GM21786 (cell line): ENCODE measurements around the gene ELK4.

Source experiments
- ATAC-seq: cut with Tn5 transposase; IDR thresholded peaks from one replicate; pipeline ENCODE4 v1.9.1; 2021; ENCODE audit not compliant: unreplicated experiment

ELK4 gene

GRCh38 chr1:205568469-205569361 is 63.1 kb downstream of the ELK4 start:
- ATAC-seq = no peak

- ATAC-seq = no peak
These were observed 63.7 kb downstream of the ELK4 start for GRCh38 chr1:205568135-205568468.

DNA sequence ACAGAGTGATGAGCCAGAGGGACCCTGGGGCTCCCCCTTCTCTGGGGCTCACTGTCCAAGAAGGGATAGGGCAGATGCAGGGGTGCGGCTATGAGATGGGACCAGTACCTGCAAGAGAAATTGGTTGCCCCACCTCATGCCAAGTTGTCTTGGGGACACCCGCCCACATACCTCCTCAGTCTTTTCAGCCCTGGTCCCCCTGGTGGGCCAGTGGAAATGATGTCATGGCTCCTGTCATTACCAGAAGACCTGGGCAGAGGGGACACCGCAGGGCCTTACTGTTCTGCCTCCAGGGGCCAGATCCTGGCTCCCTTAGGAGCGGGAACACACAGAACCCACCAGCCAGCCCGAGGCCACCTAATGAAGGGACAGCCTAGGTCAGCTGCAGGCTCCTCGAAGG is 64.1 kb downstream of the ELK4 start:
- no peak for ATAC-seq

- no peak for ATAC-seq
These were observed 66.0 kb downstream of the ELK4 start for GRCh38 chr1:205565799-205566198.

- ATAC-seq = no peak
These were observed 67.8 kb downstream of the ELK4 start for GRCh38 chr1:205563927-205564441.

- no peak for ATAC-seq
These were observed 70.2 kb downstream of the ELK4 start for GRCh38 chr1:205561501-205562203.
